Left renal cortex interstitium (tissue), 4 donors: Measurements from ENCODE around the gene PRSS50. TPM values are rescaled to one million over a fixed set of nuclear protein-coding genes. Genes with fewer than 3 reads are reported as not detected.

ENCODE experiments used
- polyA plus RNA-seq, 4 donors: library from polyadenylated mRNA; unstranded; fragments of 120-200 nt; gene quantifications; one replicate each; pipeline ENCODE4 v1.2.1, GENCODE V29; 2013; ENCODE audit not compliant: insufficient read length in 4 of 4

PRSS50 gene
- polyA plus RNA-seq, 4 donors, result 1.1 to 5.8 (median 2.5) TPM

Other genes starting within 250 kb of the PRSS50 start
- not detected for gene RTP3, start 219.9 kb downstream of the PRSS50 start, polyA plus RNA-seq
- 1 to 10 TPM; 1.7 to 2.5 (median 2.2) TPM for gene LRRC2, start 151.6 kb downstream of the PRSS50 start, polyA plus RNA-seq
- under 1 TPM in 2 of 4 donors, not detected in 2; 0.11 to 0.14 TPM for gene FAM240A, start 105.3 kb downstream of the PRSS50 start, polyA plus RNA-seq
- 10 to 100 TPM in 3 of 4 donors, 1 to 10 TPM in 1; 7.6 to 18.0 (median 14.2) TPM for gene ALS2CL, start 24.2 kb downstream of the PRSS50 start, polyA plus RNA-seq
- 1 to 10 TPM in 3 of 4 donors, under 1 TPM in 1; 0.73 to 1.2 (median 1.1) TPM for gene TMIE, start 16.5 kb downstream of the PRSS50 start, polyA plus RNA-seq
- 10 to 100 TPM; 23.7 to 27.6 (median 24.9) TPM for gene MYL3, start 145.6 kb upstream of the PRSS50 start, polyA plus RNA-seq
- 100 to 1,000 TPM; 181 to 236 (median 230) TPM for gene PTH1R, start 159.9 kb upstream of the PRSS50 start, polyA plus RNA-seq